Measurements from ENCODE around the gene PRUNE1.

PRUNE1 gene

GRCh38 chr1:150976879-150977694, 31.2 kb upstream of the PRUNE1 start:
- no peak for DNase-seq

- DNase-seq = peak; percentile 87
These were observed 28.9 kb upstream of the PRUNE1 start for GRCh38 chr1:150979092-150980056.

GRCh38 chr1:150981177-150981804, 27.0 kb upstream of the PRUNE1 start:
- no peak for DNase-seq

GRCh38 chr1:150981805-150982712, 26.2 kb upstream of the PRUNE1 start, which contains the start of gene ANXA9:
ANXA9 (plus strand) TSS chr1:150982292; CDS start chr1:150983106, 814 bp downstream.
- no peak for DNase-seq

- no peak for DNase-seq
These were observed 22.9 kb upstream of the PRUNE1 start for GRCh38 chr1:150985179-150985825.

GRCh38 chr1:150987924-150988323, 20.3 kb upstream of the PRUNE1 start:
- no peak for DNase-seq

GRCh38 chr1:150992626-150993025, 15.6 kb upstream of the PRUNE1 start:
- no peak for DNase-seq

- no peak for DNase-seq
These were observed 14.0 kb upstream of the PRUNE1 start for GRCh38 chr1:150994248-150994647.

GRCh38 chr1:150995460-150995859, 12.8 kb upstream of the PRUNE1 start:
- DNase-seq = no peak

- DNase-seq = no peak
These were observed 12.4 kb upstream of the PRUNE1 start for GRCh38 chr1:150995896-150996295.

- no peak for DNase-seq
These were observed 10.9 kb upstream of the PRUNE1 start for GRCh38 chr1:150997126-150997872.

- no peak for DNase-seq
These were observed 10.3 kb upstream of the PRUNE1 start for GRCh38 chr1:150997949-150998348.

GRCh38 chr1:150999051-150999674, 9.1 kb upstream of the PRUNE1 start:
- DNase-seq = no peak

GRCh38 chr1:150999926-151000325, 8.3 kb upstream of the PRUNE1 start:
- DNase-seq = no peak

GRCh38 chr1:151000408-151000807, 7.8 kb upstream of the PRUNE1 start:
- DNase-seq = no peak

GRCh38 chr1:151001602-151002001, 6.6 kb upstream of the PRUNE1 start:
- DNase-seq = no peak

- no peak for DNase-seq
These were observed 6.2 kb upstream of the PRUNE1 start for GRCh38 chr1:151002051-151002450.

GRCh38 chr1:151002611-151003010, 5.6 kb upstream of the PRUNE1 start:
- no peak for DNase-seq

GRCh38 chr1:151003180-151003579, 5.1 kb upstream of the PRUNE1 start:
- no peak for DNase-seq

GRCh38 chr1:151005729-151006319, 2.4 kb upstream of the PRUNE1 start:
- no peak for DNase-seq

All from left hindlimb (tissue), 1 donor.